Transverse colon (tissue), 4 donors: ENCODE data around the gene TEAD3.

Source experiments
- EP300 ChIP-seq: sonication (generic); formaldehyde crosslinking; IDR thresholded peaks from one replicate; pipeline ENCODE4 v1.6.1; 2017; ENCODE audit warnings: antibody characterized with exemption, low read depth
- POLR2A ChIP-seq: fragments of 450-650 bp; IDR thresholded peaks from one replicate; pipeline ENCODE4 v1.6.1; 2016; ENCODE audit warnings: antibody characterized with exemption, mild to moderate bottlenecking, moderate library complexity
- POLR2AphosphoS5 ChIP-seq, 3 donors: sonication (generic); formaldehyde crosslinking; IDR thresholded peaks; one replicate each; pipeline ENCODE4 v1.6.1; 2016; ENCODE audit warnings: antibody characterized with exemption in 3 of 3
- TF ChIP-seq, protein P1 (sequence below), 5 experiments: fragments of 200-600 bp in 3 of 5; fragments of 450-650 bp in 2 of 5; sonication (generic) in 3 of 5; IDR thresholded peaks; 1 replicate in 2 of 5; 2 replicates in 3 of 5; pipeline ENCODE4 v1.5.1; 2016 to 2017; ENCODE audit warnings: antibody characterized with exemption in 5 of 5, inconsistent platforms in 3 of 5, mild to moderate bottlenecking in 2 of 5, moderate library complexity in 1 of 5

DNA sequence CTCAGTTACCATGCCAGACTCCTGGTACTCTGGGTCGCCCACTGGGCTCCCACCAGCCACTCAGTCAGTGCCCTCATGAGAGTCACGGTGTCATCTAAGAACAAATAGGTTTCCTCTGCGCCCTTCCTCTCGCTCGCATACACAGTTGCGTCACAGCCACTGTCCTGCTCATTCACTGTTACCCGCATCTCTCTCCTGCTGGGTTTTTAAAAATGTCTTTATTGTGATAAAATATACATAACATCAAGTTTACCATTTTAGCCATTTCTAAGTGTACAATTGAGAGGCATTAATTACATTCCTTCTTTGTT, 4.0 kb downstream of the TEAD3 start:
- TF ChIP-seq POLR2A, result no peak
- TF ChIP-seq, protein P1, sequence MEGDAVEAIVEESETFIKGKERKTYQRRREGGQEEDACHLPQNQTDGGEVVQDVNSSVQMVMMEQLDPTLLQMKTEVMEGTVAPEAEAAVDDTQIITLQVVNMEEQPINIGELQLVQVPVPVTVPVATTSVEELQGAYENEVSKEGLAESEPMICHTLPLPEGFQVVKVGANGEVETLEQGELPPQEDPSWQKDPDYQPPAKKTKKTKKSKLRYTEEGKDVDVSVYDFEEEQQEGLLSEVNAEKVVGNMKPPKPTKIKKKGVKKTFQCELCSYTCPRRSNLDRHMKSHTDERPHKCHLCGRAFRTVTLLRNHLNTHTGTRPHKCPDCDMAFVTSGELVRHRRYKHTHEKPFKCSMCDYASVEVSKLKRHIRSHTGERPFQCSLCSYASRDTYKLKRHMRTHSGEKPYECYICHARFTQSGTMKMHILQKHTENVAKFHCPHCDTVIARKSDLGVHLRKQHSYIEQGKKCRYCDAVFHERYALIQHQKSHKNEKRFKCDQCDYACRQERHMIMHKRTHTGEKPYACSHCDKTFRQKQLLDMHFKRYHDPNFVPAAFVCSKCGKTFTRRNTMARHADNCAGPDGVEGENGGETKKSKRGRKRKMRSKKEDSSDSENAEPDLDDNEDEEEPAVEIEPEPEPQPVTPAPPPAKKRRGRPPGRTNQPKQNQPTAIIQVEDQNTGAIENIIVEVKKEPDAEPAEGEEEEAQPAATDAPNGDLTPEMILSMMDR (IDR thresholded peaks at IDR 0.05), result no peak
- TF ChIP-seq EP300, result no peak
- TF ChIP-seq POLR2AphosphoS5 (IDR thresholded peaks at IDR 0.05), result no peak
